ENCODE data around the gene ARFGEF2. TPM values are rescaled to one million over a fixed set of nuclear protein-coding genes. Genes with fewer than 3 reads are reported as not detected.

ARFGEF2 gene
- total and polyA plus RNA-seq, 9 donors, result 9.1 to 23.9 (median 18.5) TPM

GRCh38 chr20:48938670-48939069, 17.2 kb downstream of the ARFGEF2 start:
- H3K27ac ChIP-seq, result no peak overlapping the region
- no peaks in the 10 kb centered on the region for H3K27me3 ChIP-seq
- H3K9me3 ChIP-seq, result no peaks in the 10 kb centered on the region
- no peak for TF ChIP-seq CTCF (IDR thresholded peaks at IDR 0.05)
- no peak for TF ChIP-seq EP300 (IDR thresholded peaks at IDR 0.05)
- no peak for TF ChIP-seq POLR2A (IDR thresholded peaks at IDR 0.05)
- H3K4me1 ChIP-seq (ENCODE audit: insufficient read depth), result peaks cover 5% of the 10 kb centered on the region
- H3K4me3 ChIP-seq, result no peak overlapping the region
- WGBS, 3 donors, result 70 to 80% (median 78%) methylated on average over 6 of the region's 6 CpGs
- intact Hi-C loops (cut with DNase I), result no loop called here
- DNase-seq, result no peak
- H3K36me3 ChIP-seq, result no peaks in the 10 kb centered on the region

- Histone ChIP-seq H3K27ac (no peak overlapping the region), H3K27me3 (no peaks in the 10 kb centered on the region), H3K36me3 (no peaks in the 10 kb centered on the region), H3K9me3 (no peaks in the 10 kb centered on the region), H3K4me3 (no peak overlapping the region), H3K4me1 (ENCODE audit: insufficient read depth) (peaks cover 5% of the 10 kb centered on the region)
- intact Hi-C loops (cut with DNase I), result no loop called here
- TF ChIP-seq POLR2A (IDR thresholded peaks at IDR 0.05) (no peak), EP300 (IDR thresholded peaks at IDR 0.05) (no peak), CTCF (IDR thresholded peaks at IDR 0.05) (no peak)
- no peak for DNase-seq
- WGBS, 3 donors, result 74 to 95% (median 83%) methylated on average over 2 of the region's 2 CpGs
Observed at GRCh38 chr20:48940170-48940569, 18.7 kb downstream of the ARFGEF2 start.

- Histone ChIP-seq H3K9me3 (no peaks in the 10 kb centered on the region), H3K36me3 (no peaks in the 10 kb centered on the region), H3K4me1 (ENCODE audit: insufficient read depth) (peaks cover 5% of the 10 kb centered on the region), H3K27ac (no peak overlapping the region), H3K4me3 (no peak overlapping the region), H3K27me3 (no peaks in the 10 kb centered on the region)
- 77 to 87% (median 78%) methylated on average over 4 of the region's 4 CpGs for WGBS, 3 donors
- DNase-seq, result no peak
- TF ChIP-seq POLR2A (IDR thresholded peaks at IDR 0.05) (no peak), EP300 (IDR thresholded peaks at IDR 0.05) (no peak), CTCF (IDR thresholded peaks at IDR 0.05) (no peak)
- intact Hi-C loops (cut with DNase I), result no loop called here
Observed at GRCh38 chr20:48941467-48941866, 20.0 kb downstream of the ARFGEF2 start.

GRCh38 chr20:48942730-48943129, 21.2 kb downstream of the ARFGEF2 start:
- TF ChIP-seq EP300 (IDR thresholded peaks at IDR 0.05), result no peak
- no peak for TF ChIP-seq POLR2A (IDR thresholded peaks at IDR 0.05)
- WGBS, 3 donors, result 67 to 83% (median 76%) methylated on average over 2 of the region's 2 CpGs
- no peak overlapping the region for H3K27ac ChIP-seq
- intact Hi-C loops (cut with DNase I), result no loop called here
- H3K36me3 ChIP-seq, result no peaks in the 10 kb centered on the region
- H3K4me3 ChIP-seq, result no peak overlapping the region
- no peaks in the 10 kb centered on the region for H3K27me3 ChIP-seq
- no peaks in the 10 kb centered on the region for H3K9me3 ChIP-seq
- no peak for DNase-seq
- peaks cover 2% of the 10 kb centered on the region for H3K4me1 ChIP-seq (ENCODE audit: insufficient read depth)

- no peaks in the 10 kb centered on the region for H3K9me3 ChIP-seq
- H3K36me3 ChIP-seq, result no peaks in the 10 kb centered on the region
- H3K4me3 ChIP-seq, result no peak overlapping the region
- H3K4me1 ChIP-seq (ENCODE audit: insufficient read depth), result no peaks in the 10 kb centered on the region
- no peaks in the 10 kb centered on the region for H3K27me3 ChIP-seq
- TF ChIP-seq CTCF (IDR thresholded peaks at IDR 0.05) (no peak), POLR2A (IDR thresholded peaks at IDR 0.05) (no peak), EP300 (IDR thresholded peaks at IDR 0.05) (no peak)
- DNase-seq, result no peak
- intact Hi-C loops (cut with DNase I), result no loop called here
- H3K27ac ChIP-seq, result no peak overlapping the region
- WGBS, 3 donors, result 86 to 95% (median 93%) methylated on average over 3 of the region's 3 CpGs
Observed at GRCh38 chr20:48944663-48945297, 23.3 kb downstream of the ARFGEF2 start.

Measured in ovary (tissue), 9 donors.